Limb (tissue), 2 donors: ENCODE measurements around the gene NOS3.

Experiments
- DNase-seq, 2 donors: peaks; one replicate each; pipeline ENCODE4 v3.0.0-alpha.2; 2016; ENCODE audit errors: extremely low spot score in 2 of 2

NOS3 gene

DNA sequence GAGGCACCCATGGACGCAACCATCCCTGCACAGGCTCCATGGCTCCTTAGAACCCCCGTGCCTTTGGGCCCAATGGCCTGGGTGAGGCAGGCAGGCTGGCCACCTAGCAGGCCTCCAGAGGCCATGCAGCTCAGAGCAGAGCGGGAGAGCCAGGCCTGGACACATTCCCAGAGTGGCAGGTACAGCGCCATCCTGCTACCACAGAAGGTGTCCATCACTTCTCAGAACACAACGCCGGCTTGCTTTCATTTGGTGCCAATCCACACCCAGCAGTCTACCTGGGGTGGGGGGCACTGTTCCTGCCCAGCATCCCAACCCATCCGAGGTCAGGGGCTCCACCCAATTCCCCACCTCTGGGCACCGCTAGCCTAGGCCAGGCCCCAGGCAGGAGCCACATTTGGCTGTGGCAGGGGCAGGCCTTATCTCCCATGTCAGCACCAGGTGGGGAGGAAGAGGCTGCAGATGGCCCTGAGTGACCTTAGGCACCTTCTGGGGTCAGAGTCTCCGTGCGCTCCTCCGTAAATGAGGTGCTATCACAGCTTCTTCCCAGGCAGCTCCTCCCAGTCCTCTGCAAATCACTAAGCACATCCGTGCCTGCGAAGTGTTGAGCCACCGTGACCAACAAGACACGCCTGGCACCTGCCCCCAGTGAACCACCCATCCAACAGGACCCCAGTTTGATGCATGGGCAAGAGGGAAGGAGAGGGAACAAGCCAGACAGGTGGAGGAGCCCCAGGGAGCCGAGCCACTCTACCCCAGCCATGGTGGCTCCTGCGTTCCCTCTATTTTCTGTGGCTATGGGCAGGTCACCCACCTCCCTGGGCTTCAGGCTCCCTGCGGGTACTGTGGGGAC lies 26.9 kb upstream of the NOS3 start:
- DNase-seq = no peak

DNA sequence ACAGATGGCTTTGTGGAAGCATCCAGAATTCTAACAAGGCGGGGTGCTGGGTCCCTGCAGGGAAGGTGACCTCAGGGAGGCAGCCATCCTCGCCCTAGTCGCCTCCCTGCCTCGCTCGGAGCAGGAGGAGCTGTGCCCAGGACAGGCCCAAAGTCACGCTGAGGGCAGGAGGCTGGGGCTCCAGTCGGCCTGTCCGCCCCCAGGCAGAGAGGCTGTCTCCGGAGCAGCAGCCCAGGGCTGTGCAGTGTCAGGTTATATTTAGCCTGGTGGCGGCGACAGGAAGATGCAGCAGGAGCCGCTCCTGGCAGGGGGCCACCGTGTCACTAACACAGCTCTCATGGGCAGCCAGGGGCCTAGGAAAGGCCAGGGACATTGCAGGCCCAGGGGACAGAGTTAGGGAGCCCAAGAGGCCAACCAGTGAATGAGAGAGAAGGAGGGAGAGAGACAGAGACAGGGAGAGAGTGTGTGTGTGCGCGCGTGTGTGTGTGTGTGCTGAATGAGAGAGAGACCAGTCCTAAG lies 26.2 kb upstream of the NOS3 start:
- no peak for DNase-seq

DNA sequence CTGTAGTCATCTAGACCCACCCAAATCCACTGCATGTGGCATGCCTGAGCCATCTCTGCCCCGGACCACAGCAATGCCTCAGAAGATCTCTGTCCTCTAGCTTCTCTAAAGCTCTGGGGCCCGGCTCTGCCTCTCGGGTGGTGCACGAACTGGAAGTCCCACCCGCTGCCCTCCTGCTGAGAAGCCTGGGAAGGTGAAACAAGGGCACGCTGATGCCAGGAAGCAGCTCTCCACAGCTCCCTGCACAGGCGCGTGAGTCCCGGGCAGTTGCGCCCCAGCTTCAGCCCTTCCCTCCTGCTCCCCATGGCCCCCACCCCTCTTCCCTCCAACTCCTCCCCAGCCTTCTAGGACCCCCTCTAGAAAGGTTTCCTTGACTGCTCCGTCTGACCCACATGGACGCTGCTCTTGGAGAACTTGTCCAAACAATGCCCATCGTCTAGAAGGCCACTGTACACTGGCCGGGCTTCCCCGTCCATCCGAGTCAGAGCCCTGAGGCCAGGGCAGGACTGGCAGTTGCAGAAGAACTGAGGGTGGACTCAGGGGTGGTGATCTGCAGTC lies 25.5 kb upstream of the NOS3 start:
- DNase-seq = no peak

DNA sequence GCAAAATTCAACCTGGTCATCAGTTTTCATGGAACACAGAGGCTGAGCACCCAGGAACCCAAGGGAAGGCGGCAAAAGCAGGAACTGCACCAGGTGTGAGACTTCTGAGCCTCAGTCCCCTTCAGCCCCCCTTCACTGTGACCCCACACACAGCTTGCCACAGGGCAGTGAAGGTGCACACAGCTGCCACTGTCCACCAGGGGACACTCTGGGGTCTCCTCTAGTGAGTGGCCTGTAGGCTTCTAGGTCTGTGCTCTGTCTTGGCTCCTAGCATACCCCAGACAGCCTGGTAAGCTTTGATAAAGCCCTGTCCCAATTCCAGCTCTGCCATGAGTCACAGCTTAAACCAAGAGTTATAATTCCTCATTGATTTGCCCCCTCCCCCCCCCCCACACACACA lies 24.8 kb upstream of the NOS3 start:
- DNase-seq = no peak

DNA sequence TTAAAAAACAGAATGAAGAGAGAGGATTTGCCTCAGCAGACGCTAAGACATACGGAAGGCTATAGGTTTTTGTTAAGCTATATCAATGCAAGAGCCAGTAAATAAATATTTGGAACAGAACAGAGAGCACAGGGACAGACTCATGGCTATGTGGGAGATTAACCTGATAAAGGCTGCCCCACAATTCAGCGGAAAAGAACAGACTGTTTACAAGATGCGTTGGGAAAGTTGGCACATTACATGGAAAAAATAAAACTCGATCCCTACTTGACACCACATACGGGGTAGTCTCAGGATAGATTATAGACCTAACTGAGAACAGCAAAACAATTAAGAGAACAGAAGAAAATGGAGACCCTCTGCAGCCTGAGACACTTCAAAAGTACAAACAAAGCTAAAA lies 23.5 kb upstream of the NOS3 start:
- no peak for DNase-seq

DNA sequence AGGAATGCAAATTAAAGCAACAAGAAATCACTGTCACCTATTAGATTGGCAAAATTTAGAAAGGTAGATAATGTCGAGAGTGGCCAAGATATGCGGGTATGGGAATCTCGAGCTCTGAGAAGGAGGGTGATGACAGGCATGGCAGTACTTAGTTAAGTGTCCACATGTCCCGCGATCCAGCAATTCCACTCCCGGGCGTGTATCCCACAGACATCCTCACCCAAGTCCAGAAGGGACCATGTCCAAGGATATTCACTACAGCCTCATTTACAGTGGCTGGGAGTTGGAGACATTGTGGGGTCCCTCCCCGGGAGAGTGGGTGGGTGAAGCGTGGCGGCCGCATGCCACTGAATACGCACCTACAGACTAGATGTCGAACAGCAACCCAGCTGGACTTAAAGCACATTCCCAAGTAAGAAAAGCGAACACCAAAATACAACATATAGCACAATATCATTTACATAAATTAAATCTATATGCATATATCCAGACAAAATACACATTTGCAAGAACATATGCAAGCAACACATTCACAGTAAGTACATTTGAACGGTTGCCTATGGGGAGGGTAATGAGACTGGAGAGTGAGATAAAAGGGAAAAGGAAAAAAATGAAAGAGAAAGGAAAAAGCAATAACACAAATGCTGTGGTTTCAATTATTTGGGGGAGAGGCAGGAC lies 22.6 kb upstream of the NOS3 start:
- DNase-seq = no peak

- no peak for DNase-seq
Measured at GRCh38 chr7:150968734-150969372, 22.0 kb upstream of the NOS3 start.

DNA sequence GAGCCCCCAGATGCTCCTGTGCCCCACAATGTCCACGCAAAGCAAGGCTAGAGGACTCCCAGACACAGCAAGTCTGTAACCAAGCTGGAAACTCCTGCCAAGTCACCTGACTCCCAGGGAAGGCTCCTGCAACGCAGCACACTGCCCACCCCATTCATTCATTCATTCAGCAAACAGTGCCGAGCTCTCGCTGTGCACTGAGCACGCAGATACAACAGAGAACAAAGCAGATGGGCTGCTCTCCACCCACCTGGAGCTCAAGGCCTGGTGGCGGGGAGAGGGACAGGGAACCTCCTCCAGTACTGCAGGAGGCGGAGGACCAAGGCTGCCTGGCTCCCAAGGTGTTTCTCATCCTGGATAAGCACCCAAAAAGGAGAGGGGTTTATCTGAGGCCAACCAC lies 21.3 kb upstream of the NOS3 start:
- DNase-seq = no peak

DNA sequence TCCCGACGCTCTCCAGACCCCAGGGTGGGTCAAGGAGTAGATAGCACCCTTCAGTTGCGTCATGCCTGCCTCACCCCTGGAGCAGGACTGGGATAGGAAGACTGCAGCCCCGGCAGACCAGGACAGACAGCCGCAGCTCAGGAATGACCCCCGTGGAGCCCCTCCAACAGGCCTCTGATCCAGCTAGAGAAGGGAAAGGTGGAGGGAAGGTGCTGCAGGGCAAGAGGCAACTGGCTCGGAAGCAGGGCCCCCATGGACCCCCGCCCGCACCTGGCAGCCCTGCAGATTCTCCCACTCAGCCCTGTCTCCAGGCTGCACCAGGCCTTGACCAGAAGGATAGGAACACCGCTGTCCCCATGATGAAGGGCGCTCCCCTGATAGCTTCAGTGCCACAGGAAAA lies 20.4 kb upstream of the NOS3 start:
- no peak for DNase-seq

DNA sequence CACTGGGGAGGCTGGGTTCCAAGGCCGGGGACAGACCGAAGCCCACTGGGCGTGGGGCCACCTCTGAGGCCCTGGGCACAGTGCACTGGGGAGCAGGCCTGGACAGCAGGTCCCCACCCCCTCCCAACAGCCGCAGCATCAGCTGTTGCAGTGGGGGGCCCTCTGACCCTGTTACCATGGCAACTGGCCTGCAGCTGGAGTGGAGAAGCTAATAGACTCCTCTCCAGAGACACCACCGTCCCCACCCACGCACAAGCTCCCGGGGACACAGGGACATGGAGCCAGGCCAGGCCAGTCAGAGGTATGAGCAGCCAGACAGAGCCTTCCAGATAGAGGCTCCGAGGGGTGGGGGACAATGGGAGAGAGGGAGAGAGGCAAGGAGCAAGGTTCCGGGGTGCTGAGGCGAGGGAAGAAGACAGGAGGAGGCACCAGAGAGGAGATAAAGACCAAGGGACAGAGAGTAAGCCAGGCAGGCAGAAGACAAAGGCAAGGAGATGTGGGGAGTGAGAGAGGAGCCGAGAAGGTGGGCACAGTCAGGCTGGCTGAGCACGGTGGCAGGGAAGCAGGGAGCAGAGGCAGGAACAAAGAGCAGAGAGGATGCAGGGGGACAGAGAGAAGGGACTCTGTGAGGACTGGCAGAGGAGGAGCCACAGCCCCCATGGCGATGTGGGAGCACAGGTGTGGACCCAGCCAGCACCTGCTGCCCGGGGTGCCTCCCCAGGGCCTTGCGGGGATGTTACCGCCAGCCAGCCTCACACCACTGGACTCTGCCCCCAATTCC lies 19.4 kb upstream of the NOS3 start:
- DNase-seq = peak; percentile 40 to 72

- peak; percentile 67 to 74 for DNase-seq
Measured at GRCh38 chr7:150972023-150972468, 18.8 kb upstream of the NOS3 start.

DNA sequence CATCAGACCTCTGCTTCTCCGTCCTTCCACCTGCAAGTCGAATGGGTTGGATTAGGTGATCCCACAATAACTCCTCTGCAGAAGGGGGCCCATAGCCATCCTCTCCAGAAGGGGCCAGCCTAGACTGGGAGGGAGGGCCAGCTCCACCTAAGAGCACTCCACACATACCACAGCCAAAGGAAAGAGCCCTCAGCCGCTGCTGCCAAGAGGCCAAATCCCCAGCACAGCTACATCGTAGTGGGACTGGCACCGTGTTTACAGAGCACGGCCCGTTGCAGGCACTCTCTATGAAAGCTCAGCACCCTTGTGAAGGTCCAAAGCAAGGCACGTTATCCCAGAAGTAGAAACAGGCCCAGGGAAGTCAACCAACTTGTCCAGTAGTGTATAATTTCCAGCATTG lies 18.1 kb upstream of the NOS3 start:
- DNase-seq = no peak

DNA sequence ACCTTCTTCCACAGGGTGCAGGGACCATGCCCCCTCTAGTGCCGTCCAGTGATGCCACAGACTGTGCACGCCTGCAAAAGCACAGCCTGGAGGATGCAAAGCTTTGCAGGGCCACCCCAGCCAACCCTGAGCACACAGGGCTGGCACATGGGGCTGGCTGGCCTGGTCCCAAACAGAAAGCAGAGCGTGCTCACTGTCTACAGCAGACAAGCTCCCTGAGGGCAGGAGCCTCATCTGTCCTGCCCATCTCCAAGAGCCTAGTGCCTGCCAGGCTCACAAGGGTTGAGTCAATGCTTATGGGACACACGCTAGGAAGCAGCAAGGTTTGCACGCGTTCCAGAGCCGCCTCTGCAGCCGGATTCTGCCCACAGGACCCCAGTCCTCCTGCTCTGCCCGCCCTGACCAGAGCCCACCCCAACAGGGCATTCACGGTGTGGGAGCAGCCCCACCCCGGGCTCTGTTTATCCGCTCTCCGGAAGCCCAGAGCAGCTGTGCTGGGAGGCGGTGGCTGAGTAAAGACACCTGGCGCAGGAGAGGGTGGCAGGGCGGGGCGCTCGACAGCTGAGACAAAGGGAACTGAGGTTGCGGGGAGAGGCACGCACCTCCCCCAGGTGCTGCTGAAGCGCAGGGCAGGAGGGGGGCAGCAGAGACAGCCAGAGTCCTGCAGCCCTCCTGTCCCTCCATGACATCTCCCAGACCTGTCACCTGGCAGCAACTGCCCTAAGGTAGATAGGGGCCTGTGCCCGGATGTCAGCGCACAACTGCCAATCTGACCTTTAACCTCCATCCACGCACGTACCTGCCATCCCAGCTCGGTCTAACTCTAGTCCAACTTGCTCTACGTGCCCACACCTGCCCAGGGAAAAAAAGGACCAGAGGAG lies 17.0 kb upstream of the NOS3 start:
- DNase-seq = no peak

- DNase-seq = peak in 1 of 2 donors; percentile 71
Measured at GRCh38 chr7:150974468-150975391, 16.1 kb upstream of the NOS3 start.

GRCh38 chr7:150975536-150976319 lies 15.1 kb upstream of the NOS3 start:
- no peak for DNase-seq

GRCh38 chr7:150976529-150977381 lies 14.1 kb upstream of the NOS3 start:
- no peak for DNase-seq
